Kidney (tissue), 14 donors: Measurements from ENCODE around the gene LSM7. TPM values are rescaled to one million over a fixed set of nuclear protein-coding genes. Genes with fewer than 3 reads are reported as not detected.

Experiments used
- DNase-seq, 5 donors: peaks; one replicate each; pipeline ENCODE4 v3.0.0-alpha.2; 2013 to 2020
- FAIRE-seq: peaks from 2 replicates; lab custom pipeline; 2012; peaks lifted over from hg19 to GRCh38; lab: Jason Lieb, UNC
- H3K27ac ChIP-seq, 2 donors: one replicate each; pipeline ENCODE4 v1.7.0; 2013; ENCODE audit warnings: low read depth in 2 of 2, low read length in 2 of 2, inconsistent platforms in 1 of 2
- H3K27me3 ChIP-seq: one replicate; pipeline ENCODE4 v1.7.1; 2013; ENCODE audit warnings: low read length, inconsistent platforms; ENCODE audit not compliant: control insufficient read depth, insufficient read depth
- H3K36me3 ChIP-seq, 3 donors: one replicate each; pipeline versions ENCODE4 v1.7.0 to v1.7.1; 2013; ENCODE audit warnings: low read length in 3 of 3, control low read depth in 1 of 3, inconsistent platforms in 1 of 3; ENCODE audit not compliant: insufficient read depth in 3 of 3, control insufficient read depth in 2 of 3
- H3K4me1 ChIP-seq, 3 donors: one replicate each; pipeline versions ENCODE4 v1.7.0 to v1.7.1; 2013; ENCODE audit warnings: low read length in 3 of 3, inconsistent platforms in 1 of 3, low read depth in 1 of 3; ENCODE audit not compliant: control insufficient read depth in 2 of 3, insufficient read depth in 2 of 3
- H3K4me3 ChIP-seq, 3 donors: one replicate each; pipeline versions ENCODE4 v1.7.0 to v1.8.1; 2013; ENCODE audit warnings: low read length in 3 of 3, control low read depth in 1 of 3, inconsistent platforms in 1 of 3
- H3K9ac ChIP-seq, 3 donors: one replicate each; pipeline versions ENCODE4 v1.7.0 to v1.7.1; 2013; ENCODE audit warnings: low read length in 3 of 3, control low read depth in 1 of 3, inconsistent platforms in 1 of 3
- H3K9me3 ChIP-seq, 3 donors: one replicate each; pipeline versions ENCODE4 v1.7.0 to v1.7.1; 2013; ENCODE audit warnings: low read length in 3 of 3, control low read depth in 1 of 3, inconsistent platforms in 1 of 3; ENCODE audit not compliant: control insufficient read depth in 2 of 3, insufficient read depth in 1 of 3
- CTCF ChIP-seq: IDR thresholded peaks from 3 replicates; pipeline ENCODE4 v1.5.1; 2012; ENCODE audit warnings: mild to moderate bottlenecking, moderate library complexity, borderline replicate concordance; ENCODE audit not compliant: insufficient read depth; ENCODE audit errors: extremely low read depth
- intact Hi-C: fragments of 100-400 bp; cut with DNase I; formaldehyde crosslinking; loops from one replicate; pipeline ENCODE4 v1.11.1; 2022
- polyA plus RNA-seq: library from polyadenylated mRNA; stranded (reverse); fragments of 350-450 nt; fragmentation: Illumina TruSeq; extraction: RNeasy Lipid Tissue Mini Kit (QIAGEN cat#74804); gene quantifications from one replicate; pipeline ENCODE4 v1.2.3, GENCODE V29; 2014; ENCODE audit warnings: low read depth, low replicate concordance; ENCODE audit not compliant: insufficient read depth
- total RNA-seq: library from RNA; stranded (reverse); fragmentation: NEBNext Ultra II Directional; extraction: Animal tissue kit (Norgen Biotek cat#: 25700); gene quantifications from one replicate; pipeline ENCODE4 v1.2.1, GENCODE V29; 2021
- donor health status: control.
- donor health status: control.
- donor health status: control.
- donor health status: control.
- donor health status: control.
- donor health status: DM: yes; HTN: yes; CAD: no.
- donor health status: Normal renal cell carcinoma (clear cell type).

Gene LSM7
- total and polyA plus RNA-seq, 2 donors from 2014 or later = 54.0 to 160 TPM

- TF ChIP-seq CTCF = no peak
Measured at GRCh38 chr19:2356036-2356646, 27.8 kb upstream of the LSM7 start.

DNA sequence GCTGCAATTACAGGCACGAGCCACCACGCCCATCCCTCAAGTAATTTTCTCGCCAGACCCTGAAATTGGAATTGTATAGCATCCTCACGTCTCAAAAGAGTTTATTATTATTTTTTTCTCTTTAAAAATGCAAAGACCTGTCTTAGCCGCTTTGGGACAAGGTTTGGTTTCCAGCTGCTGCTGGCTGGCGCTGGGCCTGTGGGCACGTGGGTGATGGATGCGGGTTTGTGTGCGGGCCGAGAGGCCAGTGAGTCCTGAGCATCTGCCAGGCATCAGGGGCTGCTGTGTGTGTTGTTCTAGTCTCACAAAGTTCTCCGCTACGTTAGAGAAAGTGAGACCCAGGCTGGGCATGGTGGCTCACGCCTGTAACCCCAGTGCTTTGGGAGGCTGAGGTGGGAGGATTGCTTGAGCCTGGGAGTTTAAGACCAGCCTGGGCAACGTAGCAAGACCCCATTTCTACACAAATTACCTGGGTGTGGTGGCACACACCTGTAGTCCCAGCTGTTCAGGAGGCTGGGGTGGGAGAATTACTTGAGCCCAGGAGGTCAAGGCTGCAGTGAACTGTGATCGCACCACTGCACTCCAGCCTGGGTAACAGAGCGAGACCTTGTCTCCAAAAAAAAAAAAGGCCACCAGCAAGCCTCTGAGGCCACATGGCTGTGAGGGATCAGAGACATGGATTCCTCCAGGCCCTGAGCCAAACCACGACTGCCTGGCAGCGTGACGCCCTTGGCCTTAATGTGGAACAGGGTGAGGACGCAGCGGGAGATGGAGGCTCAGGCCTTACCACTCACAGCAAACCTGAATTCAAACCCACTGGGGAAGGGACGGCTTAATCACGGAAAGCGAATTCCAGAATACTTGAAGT is 27.0 kb upstream of the LSM7 start:
- Histone ChIP-seq H3K4me1 (no peaks in the 10 kb centered on the region), H3K27me3 (peaks cover 4% of the 10 kb centered on the region), H3K9ac (no peak overlapping the region), H3K27ac (no peak overlapping the region), H3K9me3 (no peaks in the 10 kb centered on the region), H3K4me3 (no peak overlapping the region), H3K36me3 (no peaks in the 10 kb centered on the region)
- intact Hi-C loops = no loop called here
- no peak for TF ChIP-seq CTCF
- no peak for FAIRE-seq
- peak in 1 of 5 donors; percentile 15 for DNase-seq

More at GRCh38 chr19:2356036-2356646, 27.8 kb upstream of the LSM7 start:
- peak in 1 of 5 donors; percentile 59 for DNase-seq
- Histone ChIP-seq H3K9me3 (no peaks in the 10 kb centered on the region), H3K27me3 (peaks cover 8% of the 10 kb centered on the region), H3K27ac (no peak overlapping the region), H3K9ac (no peak overlapping the region), H3K4me3 (no peak overlapping the region), H3K36me3 (no peaks in the 10 kb centered on the region), H3K4me1 (no peaks in the 10 kb centered on the region)
- no peak for FAIRE-seq
- intact Hi-C loops = no loop called here

GRCh38 chr19:2354670-2355069 is 26.3 kb upstream of the LSM7 start:
- DNase-seq = peak in 1 of 5 donors; percentile 64
- H3K36me3 ChIP-seq = peaks cover 0 to 7% (median 0%) of the 10 kb centered on the region in 3 donors
- FAIRE-seq = no peak

More at GRCh38 chr19:2354670-2355069, 26.3 kb upstream of the LSM7 start:
- TF ChIP-seq CTCF = no peak
- Histone ChIP-seq H3K4me3 (no peak overlapping the region), H3K9ac (no peak overlapping the region), H3K27me3 (peaks cover 3% of the 10 kb centered on the region), H3K27ac (no peak overlapping the region), H3K9me3 (no peaks in the 10 kb centered on the region), H3K4me1 (no peaks in the 10 kb centered on the region)
- intact Hi-C loops = no loop called here
